Measurements from ENCODE around the gene DES. TPM values are rescaled to one million over a fixed set of nuclear protein-coding genes. Genes with fewer than 3 reads are reported as not detected.

The DES gene
- total and polyA plus RNA-seq, 2 experiments from 2014 or later, result 1.3 to 2.0 TPM

DNA sequence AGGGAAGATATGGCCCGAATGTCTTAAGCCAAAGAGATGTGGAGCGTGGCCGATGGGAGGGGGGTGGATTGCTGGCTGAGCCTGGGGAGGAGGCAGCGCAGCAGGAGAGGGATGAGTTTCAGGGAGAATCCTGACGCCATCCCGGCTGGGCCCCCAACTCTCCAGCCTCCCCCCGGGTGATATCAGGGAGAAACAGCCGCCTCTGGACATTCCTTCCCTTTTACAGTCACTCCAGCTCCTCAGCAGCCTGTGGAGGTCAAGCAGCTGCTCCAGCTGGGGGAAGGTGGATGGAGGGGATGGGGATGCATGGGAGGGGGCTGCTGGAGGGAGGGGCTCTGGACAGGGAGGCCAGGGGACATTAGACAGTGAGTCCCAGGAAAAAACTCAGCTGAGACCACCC is 9.5 kb upstream of the DES start (continued):
- TF ChIP-seq REST (IDR thresholded peaks at IDR 0.05; ENCODE audit: unreplicated experiment) (no peak), JUNB (IDR thresholded peaks at IDR 0.05; ENCODE audit: unreplicated experiment) (no peak), EZH2 (IDR thresholded peaks at IDR 0.05; ENCODE audit: low read depth, unreplicated experiment) (no peak), STAT1 (IDR thresholded peaks at IDR 0.05; ENCODE audit: unreplicated experiment) (no peak), CTCF (conservative IDR thresholded peaks at IDR 0.05; ENCODE audit: low read depth in 2 of 2) (no peak)

GRCh38 chr2:219409619-219410018 is 8.6 kb upstream of the DES start:
- peaks cover 5% of the 10 kb centered on the region for H3K27me3 Mint-ChIP-seq (ENCODE audit: insufficient read depth, low read depth, poor library complexity)
- no peaks in the 10 kb centered on the region for H3K36me3 Mint-ChIP-seq (ENCODE audit: low read depth)
- Histone ChIP-seq H3K9me2 (ENCODE audit: insufficient read depth) (no peaks in the 10 kb centered on the region; the same call in 1 of the 2 replicates), H2AFZ (no peak overlapping the region), H3K4me2 (no peak overlapping the region), H4K20me1 (replicated peaks; ENCODE audit: insufficient read depth) (no peaks in the 10 kb centered on the region), H3K36me3 (ENCODE audit: insufficient read depth) (no peaks in the 10 kb centered on the region), H3K79me2 (replicated peaks; ENCODE audit: insufficient read depth) (no peaks in the 10 kb centered on the region), H3K27me3 (ENCODE audit: insufficient read depth) (0 out of 2 replicates have a peak, but pooled peaks cover 6% of the 10 kb centered on the region), H3F3A (replicated peaks; ENCODE audit: low read depth) (peaks cover 2% of the 10 kb centered on the region; the same call in 1 of the 2 replicates), H3K4me3 (no peak overlapping the region), H3K4me1 (ENCODE audit: insufficient read depth) (peaks cover 5% of the 10 kb centered on the region), H3K27ac (ENCODE audit: low read depth) (no peak overlapping the region)
- peaks cover 6% of the 10 kb centered on the region; the same call in 2 of the 3 replicates for H3K9me3 Mint-ChIP-seq
- no peak overlapping the region for H3K27ac Mint-ChIP-seq
- no peak for ATAC-seq
- H3K4me1 Mint-ChIP-seq, result peaks cover 7% of the 10 kb centered on the region
- no peak overlapping the region for H3K4me3 Mint-ChIP-seq
- no peak for DNase-seq (ENCODE audit: low spot score)
- no peak for TF ChIP-seq CREB1 (CRISPR knock-in tag; IDR thresholded peaks at IDR 0.05; ENCODE audit: low read depth)
- no peak for TF ChIP-seq EZH2phosphoT487 (IDR thresholded peaks at IDR 0.05; ENCODE audit: unreplicated experiment)
- TF ChIP-seq JUNB (IDR thresholded peaks at IDR 0.05; ENCODE audit: unreplicated experiment), result no peak
- no peak for TF ChIP-seq ETS1 (IDR thresholded peaks at IDR 0.05)
- TF ChIP-seq CTCF (conservative IDR thresholded peaks at IDR 0.05; ENCODE audit: low read depth in 2 of 2), result no peak
- TF ChIP-seq, protein P1, sequence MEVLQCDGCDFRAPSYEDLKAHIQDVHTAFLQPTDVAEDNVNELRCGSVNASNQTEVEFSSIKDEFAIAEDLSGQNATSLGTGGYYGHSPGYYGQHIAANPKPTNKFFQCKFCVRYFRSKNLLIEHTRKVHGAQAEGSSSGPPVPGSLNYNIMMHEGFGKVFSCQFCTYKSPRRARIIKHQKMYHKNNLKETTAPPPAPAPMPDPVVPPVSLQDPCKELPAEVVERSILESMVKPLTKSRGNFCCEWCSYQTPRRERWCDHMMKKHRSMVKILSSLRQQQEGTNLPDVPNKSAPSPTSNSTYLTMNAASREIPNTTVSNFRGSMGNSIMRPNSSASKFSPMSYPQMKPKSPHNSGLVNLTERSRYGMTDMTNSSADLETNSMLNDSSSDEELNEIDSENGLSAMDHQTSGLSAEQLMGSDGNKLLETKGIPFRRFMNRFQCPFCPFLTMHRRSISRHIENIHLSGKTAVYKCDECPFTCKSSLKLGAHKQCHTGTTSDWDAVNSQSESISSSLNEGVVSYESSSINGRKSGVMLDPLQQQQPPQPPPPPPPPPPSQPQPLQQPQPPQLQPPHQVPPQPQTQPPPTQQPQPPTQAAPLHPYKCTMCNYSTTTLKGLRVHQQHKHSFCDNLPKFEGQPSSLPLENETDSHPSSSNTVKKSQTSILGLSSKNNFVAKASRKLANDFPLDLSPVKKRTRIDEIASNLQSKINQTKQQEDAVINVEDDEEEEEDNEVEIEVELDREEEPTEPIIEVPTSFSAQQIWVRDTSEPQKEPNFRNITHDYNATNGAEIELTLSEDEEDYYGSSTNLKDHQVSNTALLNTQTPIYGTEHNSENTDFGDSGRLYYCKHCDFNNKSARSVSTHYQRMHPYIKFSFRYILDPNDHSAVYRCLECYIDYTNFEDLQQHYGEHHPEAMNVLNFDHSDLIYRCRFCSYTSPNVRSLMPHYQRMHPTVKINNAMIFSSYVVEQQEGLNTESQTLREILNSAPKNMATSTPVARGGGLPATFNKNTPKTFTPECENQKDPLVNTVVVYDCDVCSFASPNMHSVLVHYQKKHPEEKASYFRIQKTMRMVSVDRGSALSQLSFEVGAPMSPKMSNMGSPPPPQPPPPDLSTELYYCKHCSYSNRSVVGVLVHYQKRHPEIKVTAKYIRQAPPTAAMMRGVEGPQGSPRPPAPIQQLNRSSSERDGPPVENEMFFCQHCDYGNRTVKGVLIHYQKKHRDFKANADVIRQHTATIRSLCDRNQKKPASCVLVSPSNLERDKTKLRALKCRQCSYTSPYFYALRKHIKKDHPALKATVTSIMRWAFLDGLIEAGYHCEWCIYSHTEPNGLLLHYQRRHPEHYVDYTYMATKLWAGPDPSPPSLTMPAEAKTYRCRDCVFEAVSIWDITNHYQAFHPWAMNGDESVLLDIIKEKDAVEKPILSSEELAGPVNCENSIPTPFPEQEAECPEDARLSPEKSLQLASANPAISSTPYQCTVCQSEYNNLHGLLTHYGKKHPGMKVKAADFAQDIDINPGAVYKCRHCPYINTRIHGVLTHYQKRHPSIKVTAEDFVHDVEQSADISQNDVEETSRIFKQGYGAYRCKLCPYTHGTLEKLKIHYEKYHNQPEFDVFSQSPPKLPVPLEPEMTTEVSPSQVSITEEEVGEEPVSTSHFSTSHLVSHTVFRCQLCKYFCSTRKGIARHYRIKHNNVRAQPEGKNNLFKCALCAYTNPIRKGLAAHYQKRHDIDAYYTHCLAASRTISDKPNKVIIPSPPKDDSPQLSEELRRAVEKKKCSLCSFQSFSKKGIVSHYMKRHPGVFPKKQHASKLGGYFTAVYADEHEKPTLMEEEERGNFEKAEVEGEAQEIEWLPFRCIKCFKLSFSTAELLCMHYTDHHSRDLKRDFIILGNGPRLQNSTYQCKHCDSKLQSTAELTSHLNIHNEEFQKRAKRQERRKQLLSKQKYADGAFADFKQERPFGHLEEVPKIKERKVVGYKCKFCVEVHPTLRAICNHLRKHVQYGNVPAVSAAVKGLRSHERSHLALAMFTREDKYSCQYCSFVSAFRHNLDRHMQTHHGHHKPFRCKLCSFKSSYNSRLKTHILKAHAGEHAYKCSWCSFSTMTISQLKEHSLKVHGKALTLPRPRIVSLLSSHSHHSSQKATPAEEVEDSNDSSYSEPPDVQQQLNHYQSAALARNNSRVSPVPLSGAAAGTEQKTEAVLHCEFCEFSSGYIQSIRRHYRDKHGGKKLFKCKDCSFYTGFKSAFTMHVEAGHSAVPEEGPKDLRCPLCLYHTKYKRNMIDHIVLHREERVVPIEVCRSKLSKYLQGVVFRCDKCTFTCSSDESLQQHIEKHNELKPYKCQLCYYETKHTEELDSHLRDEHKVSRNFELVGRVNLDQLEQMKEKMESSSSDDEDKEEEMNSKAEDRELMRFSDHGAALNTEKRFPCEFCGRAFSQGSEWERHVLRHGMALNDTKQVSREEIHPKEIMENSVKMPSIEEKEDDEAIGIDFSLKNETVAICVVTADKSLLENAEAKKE (CRISPR knock-in tag; IDR thresholded peaks at IDR 0.05), result no peak
